NCI-H1436 treated with DMSO at 0.1 percent for 48 hours (cell line): Measurements from ENCODE around the gene FBN3.
A peak's percentile ranks its signal among the peaks of the same experiment; 100 is the strongest.
"Not testable (repeated sequence)": the region's sequence is repeated elsewhere in the genome, so short reads cannot be mapped to it uniquely, and the experiment has no call there.

ENCODE experiments used
- DNase-seq: peaks from one replicate; lab custom pipeline; 2025; lab: John Stamatoyannopoulos, UW

Gene FBN3

DNA sequence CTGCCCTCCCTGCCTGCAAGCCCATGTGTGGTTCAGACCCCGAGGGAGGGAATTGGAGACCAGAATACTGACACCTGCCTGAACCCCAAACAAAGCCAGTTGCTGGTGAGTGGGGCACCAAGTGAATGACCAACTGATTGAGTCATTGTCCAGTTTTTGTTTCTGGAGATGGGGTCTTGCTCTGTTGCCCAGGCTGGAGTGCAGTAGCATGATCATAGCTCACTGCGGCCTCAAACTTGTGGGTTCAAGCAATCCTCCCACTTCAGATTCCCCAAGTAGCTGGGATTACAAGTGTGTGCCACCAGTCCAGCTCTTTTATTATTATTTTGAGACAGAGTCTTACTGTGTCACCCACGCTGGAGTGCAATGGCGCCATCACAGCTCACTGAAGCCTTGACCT lies 92.9 kb downstream of the FBN3 start:
- DNase-seq: no peak

GRCh38 chr19:8054169-8054568 lies 95.2 kb downstream of the FBN3 start:
- no peak for DNase-seq

- DNase-seq: no peak
Observed at GRCh38 chr19:8052464-8052859, 96.9 kb downstream of the FBN3 start, which contains the start of gene CCL25. Gene CCL25 (plus strand): TSS chr19:8052760. CDS start chr19:8053050, 290 bp downstream.

- DNase-seq: peak; percentile 88
Observed at GRCh38 chr19:8050274-8051096, 98.9 kb downstream of the FBN3 start.

DNA sequence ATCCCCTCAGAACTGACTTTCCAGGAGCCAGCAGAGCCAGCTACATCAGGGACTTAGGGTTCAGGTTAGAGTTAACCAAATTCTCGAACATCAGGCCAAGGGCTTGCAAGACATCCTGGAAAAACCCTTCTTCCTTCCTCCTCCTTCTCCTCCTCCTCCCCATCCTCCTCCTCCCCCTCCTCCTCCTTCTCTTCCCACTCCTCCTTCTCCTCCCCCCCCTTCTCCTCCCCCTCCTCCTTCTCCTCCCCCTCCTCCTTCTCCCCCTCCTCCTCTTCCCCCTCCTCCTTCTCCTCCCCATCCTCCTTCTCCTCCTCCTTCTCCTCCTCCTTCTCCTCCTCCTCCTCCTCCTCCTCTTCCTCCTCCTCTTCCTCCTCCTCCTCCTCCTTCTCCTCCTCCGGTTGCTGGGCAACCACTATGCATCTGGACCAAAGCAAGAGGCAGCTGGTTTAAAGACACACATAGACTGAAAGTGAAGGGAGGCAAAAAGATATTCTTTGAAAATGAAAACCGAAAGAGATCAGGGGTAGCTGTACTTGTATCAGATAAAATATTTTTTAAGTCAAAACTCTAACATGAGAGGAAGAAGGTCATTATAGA lies 102.7 kb downstream of the FBN3 start:
- DNase-seq: no peak

- no peak for DNase-seq
Observed at GRCh38 chr19:8045872-8046568, 103.4 kb downstream of the FBN3 start.

- no peak for DNase-seq
Observed at GRCh38 chr19:8044018-8044417, 105.4 kb downstream of the FBN3 start.

DNA sequence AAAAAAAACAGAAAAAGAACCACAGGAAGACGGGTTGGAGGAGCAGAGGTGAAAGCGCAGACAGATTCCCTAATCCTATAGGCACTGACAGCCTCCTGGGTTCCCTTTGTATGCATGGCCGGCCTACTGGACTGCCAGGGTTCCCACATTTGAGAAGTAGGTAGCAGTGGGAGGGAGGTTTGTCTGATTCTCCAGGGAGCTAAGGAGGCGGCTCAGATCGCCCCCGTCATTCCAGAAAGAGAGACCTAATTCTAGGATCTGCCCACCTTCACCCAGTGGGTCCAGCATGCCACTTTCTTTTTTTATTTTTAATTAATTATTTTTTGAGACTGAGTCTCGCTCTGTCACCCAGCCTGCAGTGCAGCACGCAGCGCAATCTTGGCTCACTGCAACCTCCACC lies 106.5 kb downstream of the FBN3 start:
- DNase-seq: no peak

DNA sequence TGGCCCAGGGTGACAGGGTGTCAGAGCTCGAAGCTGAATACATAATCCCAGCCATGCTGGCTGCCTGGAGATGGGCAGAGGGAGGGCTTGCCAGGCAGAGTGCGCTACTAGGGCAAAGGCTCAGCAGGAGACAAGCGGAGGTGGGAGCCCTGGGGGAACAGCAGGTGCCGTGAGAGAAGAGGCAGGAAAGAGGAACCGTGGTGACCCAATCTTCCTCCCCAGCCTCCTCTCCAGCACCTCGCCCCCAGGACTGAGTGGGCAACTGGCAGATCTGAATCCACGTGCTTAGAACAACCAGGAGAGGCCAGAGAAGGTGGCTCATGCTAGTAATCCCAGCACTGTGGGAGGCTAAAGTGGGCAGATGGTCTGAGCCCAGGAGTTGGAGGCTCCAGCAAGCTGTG lies 107.9 kb downstream of the FBN3 start:
- DNase-seq: no peak

DNA sequence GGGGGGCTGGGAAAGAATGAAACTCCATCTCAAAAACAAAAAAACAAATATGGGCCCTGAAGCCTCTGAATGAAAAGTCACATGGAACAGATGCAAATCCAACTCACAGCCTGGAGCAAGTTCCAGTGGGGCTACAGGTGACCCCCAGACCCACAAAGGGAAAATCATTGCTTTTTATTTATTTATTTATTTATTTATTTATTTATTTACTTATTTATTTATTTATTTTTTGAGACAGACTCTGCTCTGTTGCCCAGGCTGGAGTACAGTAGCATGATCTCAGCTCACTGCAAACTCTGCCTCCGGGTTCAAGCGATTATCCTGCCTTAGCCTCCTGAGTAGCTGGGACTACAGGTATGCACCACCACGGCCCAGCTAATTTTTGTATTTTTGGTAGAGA lies 110.2 kb downstream of the FBN3 start:
- no peak for DNase-seq

- DNase-seq: no peak
Observed at GRCh38 chr19:8038815-8039214, 110.6 kb downstream of the FBN3 start.

DNA sequence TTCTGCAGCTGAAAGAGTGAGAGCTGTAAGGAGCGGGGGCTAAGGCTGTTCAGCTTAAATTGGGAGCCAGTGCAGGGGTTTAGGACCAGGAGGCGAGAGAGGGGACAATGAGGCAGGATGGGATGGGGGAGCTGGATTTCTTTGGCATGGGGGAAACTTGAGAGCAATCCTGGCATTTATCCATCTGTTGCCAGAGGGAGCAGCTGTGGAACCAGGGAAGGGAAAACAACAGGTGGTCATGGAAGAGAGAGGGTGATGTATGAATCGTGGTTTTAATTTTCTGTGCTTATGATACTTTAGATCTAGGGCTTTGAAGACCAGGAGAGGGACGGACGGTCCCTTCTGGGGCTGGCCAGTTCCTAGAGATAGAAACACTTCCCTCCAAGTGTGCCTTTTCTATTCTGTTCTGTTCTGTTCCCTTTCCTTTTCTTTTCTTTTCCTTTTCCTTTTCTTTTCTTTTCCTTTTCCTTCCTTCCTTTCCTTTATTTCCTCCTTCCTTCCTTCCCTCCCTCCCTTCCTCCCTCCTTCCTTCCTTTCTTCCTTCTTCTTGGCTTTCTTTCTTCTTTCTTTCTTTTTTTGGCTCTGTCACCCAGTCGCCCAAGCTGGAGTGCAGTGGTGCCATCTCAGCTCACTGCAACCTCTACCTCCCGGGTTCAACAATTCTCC lies 112.8 kb downstream of the FBN3 start:
- no peak for DNase-seq

GRCh38 chr19:8034178-8034525 lies 115.2 kb downstream of the FBN3 start:
- no peak for DNase-seq

- DNase-seq: not testable (repeated sequence)
Observed at GRCh38 chr19:8033287-8034177, 115.9 kb downstream of the FBN3 start.

- DNase-seq: no peak
Observed at GRCh38 chr19:8030960-8031359, 118.4 kb downstream of the FBN3 start.

- no peak for DNase-seq
Observed at GRCh38 chr19:8028951-8029491, 120.4 kb downstream of the FBN3 start.

DNA sequence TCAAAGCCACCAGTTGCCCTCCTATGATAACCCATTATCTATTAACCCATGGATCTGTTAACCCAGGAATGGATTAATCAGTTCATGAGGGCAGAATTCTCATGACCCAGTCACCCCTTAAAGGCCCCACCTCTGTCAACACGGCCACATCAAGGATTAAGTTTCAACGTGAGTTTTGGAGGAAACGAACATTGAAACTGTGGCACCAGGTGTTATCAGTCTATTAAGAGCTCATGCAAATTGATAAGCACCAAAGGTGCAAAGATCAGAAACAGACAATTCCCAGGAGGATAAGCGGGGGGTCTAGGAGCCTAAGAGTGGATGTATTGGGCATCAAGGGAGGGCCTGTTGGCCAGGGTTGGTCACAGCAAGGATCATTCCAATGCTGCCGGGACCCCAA lies 124.1 kb downstream of the FBN3 start:
- no peak for DNase-seq

- not testable (repeated sequence) for DNase-seq
Observed at GRCh38 chr19:8024256-8024655, 125.1 kb downstream of the FBN3 start.

DNA sequence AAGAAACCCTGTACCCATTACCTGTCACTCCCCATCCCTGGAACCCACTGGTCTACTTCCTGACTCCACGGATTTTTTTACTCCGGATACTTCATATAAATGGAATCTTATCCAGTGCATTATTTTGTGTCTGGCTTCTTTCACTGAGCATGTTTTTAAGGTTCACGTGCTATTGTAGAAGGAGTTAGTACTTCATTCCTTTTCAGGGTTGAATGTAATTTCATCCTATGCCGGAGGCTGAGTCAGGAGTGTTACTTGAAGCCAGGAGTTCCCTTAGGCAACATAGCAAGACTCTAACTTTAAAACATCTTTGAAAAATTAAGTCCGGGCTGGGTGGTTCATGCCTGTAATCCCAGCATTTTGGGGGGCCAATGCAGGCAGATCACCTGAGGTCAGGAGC lies 126.0 kb downstream of the FBN3 start:
- DNase-seq: no peak

GRCh38 chr19:8022275-8022674 lies 127.1 kb downstream of the FBN3 start:
- DNase-seq: no peak

- no peak for DNase-seq
Observed at GRCh38 chr19:8021374-8021773, 128.0 kb downstream of the FBN3 start.
